Astrocyte (in vitro differentiated cells and primary cell): ENCODE data around the gene CSNK1A1L. TPM values are rescaled to one million over a fixed set of nuclear protein-coding genes. Genes with fewer than 3 reads are reported as not detected.
A peak's percentile ranks its signal among the peaks of the same experiment; 100 is the strongest.

Experiments
- DNase-seq: peaks from one replicate; pipeline ENCODE4 v3.0.0-alpha.2; 2010; ENCODE audit warnings: low read depth
- FAIRE-seq: peaks from 2 replicates; lab custom pipeline; 2011; peaks lifted over from hg19 to GRCh38; lab: Jason Lieb, UNC
- H2AFZ ChIP-seq: 2 replicates; pipeline ENCODE4 v1.6.0; 2012; ENCODE audit warnings: low read depth, low read length, inconsistent platforms
- H3K27ac ChIP-seq: 2 replicates; pipeline ENCODE4 v1.5.1; 2011; ENCODE audit warnings: low read depth, low read length, inconsistent platforms
- H3K27me3 ChIP-seq: 2 replicates; pipeline ENCODE4 v1.6.0; 2011; ENCODE audit warnings: low read length, inconsistent platforms; ENCODE audit not compliant: insufficient read depth
- H3K36me3 ChIP-seq: 2 replicates; pipeline ENCODE4 v1.5.1; 2011; ENCODE audit warnings: low read length, inconsistent platforms; ENCODE audit not compliant: insufficient read depth
- H3K4me1 ChIP-seq: 2 replicates; pipeline ENCODE4 v1.5.1; 2011; ENCODE audit warnings: low read length, inconsistent platforms; ENCODE audit not compliant: insufficient read depth
- H3K4me2 ChIP-seq: 2 replicates; pipeline ENCODE4 v1.6.0; 2012; ENCODE audit warnings: low read length, inconsistent platforms
- H3K4me3 ChIP-seq: 2 replicates; pipeline ENCODE4 v1.5.1; 2011; ENCODE audit warnings: low read depth, mild to moderate bottlenecking, low read length, inconsistent platforms; ENCODE audit not compliant: insufficient read depth
- H3K79me2 ChIP-seq: 2 replicates; pipeline ENCODE4 v1.6.0; 2012; ENCODE audit warnings: mild to moderate bottlenecking, low read length, inconsistent platforms; ENCODE audit not compliant: insufficient read depth
- H3K9ac ChIP-seq: 2 replicates; pipeline ENCODE4 v1.6.0; 2012; ENCODE audit warnings: mild to moderate bottlenecking, low read length, inconsistent platforms
- H3K9me3 ChIP-seq: 2 replicates; pipeline ENCODE4 v1.5.1; 2012; ENCODE audit warnings: low read depth, mild to moderate bottlenecking, low read length, inconsistent platforms; ENCODE audit not compliant: insufficient read depth
- H4K20me1 ChIP-seq: 2 replicates; pipeline ENCODE4 v1.6.0; 2012; ENCODE audit warnings: low read length, inconsistent platforms; ENCODE audit not compliant: insufficient read depth
- H3K27ac Mint-ChIP-seq: one replicate; pipeline ENCODE4 v1.8.0; 2021; ENCODE audit warnings: mild to moderate bottlenecking, mixed read lengths; ENCODE audit not compliant: unreplicated experiment
- H3K27me3 Mint-ChIP-seq: one replicate; pipeline ENCODE4 v1.8.0; 2021; ENCODE audit warnings: low read depth, mixed read lengths; ENCODE audit not compliant: unreplicated experiment
- H3K36me3 Mint-ChIP-seq: one replicate; pipeline ENCODE4 v1.8.0; 2021; ENCODE audit warnings: low read depth, mixed read lengths; ENCODE audit not compliant: unreplicated experiment
- H3K4me1 Mint-ChIP-seq: one replicate; pipeline ENCODE4 v1.8.0; 2021; ENCODE audit warnings: low read depth, mixed read lengths; ENCODE audit not compliant: unreplicated experiment
- H3K4me3 Mint-ChIP-seq: one replicate; pipeline ENCODE4 v1.8.0; 2021; ENCODE audit warnings: mild to moderate bottlenecking, moderate library complexity, mixed read lengths; ENCODE audit not compliant: unreplicated experiment
- H3K9me3 Mint-ChIP-seq: one replicate; pipeline ENCODE4 v1.8.0; 2021; ENCODE audit warnings: mild to moderate bottlenecking, mixed read lengths; ENCODE audit not compliant: unreplicated experiment
- CTCF ChIP-seq: IDR thresholded peaks from 2 replicates; pipeline ENCODE4 v1.5.1; 2011; ENCODE audit warnings: low read depth, mild to moderate bottlenecking, inconsistent platforms, low read length, moderate library complexity; ENCODE audit not compliant: insufficient read depth
- EZH2 ChIP-seq: IDR thresholded peaks from 2 replicates; pipeline ENCODE4 v1.6.1; 2012; ENCODE audit warnings: mild to moderate bottlenecking, low read length, inconsistent platforms; ENCODE audit not compliant: insufficient read depth
- total RNA-seq: library from RNA; stranded (reverse); gene quantifications from 2 replicates; pipeline ENCODE4 v1.2.1, GENCODE V29; 2021

CSNK1A1L gene
- total RNA-seq, 1 donor from 2014 or later = not detected

GRCh38 chr13:37141011-37141410 lies 35.5 kb upstream of the CSNK1A1L start:
- no peaks in the 10 kb centered on the region for H3K36me3 ChIP-seq
- H3K9me3 ChIP-seq = no peaks in the 10 kb centered on the region
- Mint-ChIP-seq H3K27ac (no peak overlapping the region), H3K9me3 (peaks cover 3% of the 10 kb centered on the region), H3K4me3 (no peak overlapping the region), H3K4me1 (peaks cover 8% of the 10 kb centered on the region), H3K36me3 (no peaks in the 10 kb centered on the region), H3K27me3 (no peaks in the 10 kb centered on the region)
- TF ChIP-seq EZH2 = no peak
- TF ChIP-seq CTCF = no peak
- DNase-seq (peak; percentile 88), FAIRE-seq (no peak)
- H3K4me3 ChIP-seq = no peak overlapping the region
- no peak overlapping the region for H2AFZ ChIP-seq
- no peaks in the 10 kb centered on the region for H4K20me1 ChIP-seq
- H3K27me3 ChIP-seq = no peaks in the 10 kb centered on the region
- no peak overlapping the region for H3K9ac ChIP-seq
- H3K4me1 ChIP-seq = peaks cover 16% of the 10 kb centered on the region
- no peaks in the 10 kb centered on the region for H3K79me2 ChIP-seq
- H3K4me2 ChIP-seq = no peak overlapping the region
- no peak overlapping the region for H3K27ac ChIP-seq

GRCh38 chr13:37139356-37139755 lies 33.9 kb upstream of the CSNK1A1L start:
- Histone ChIP-seq H3K4me1 (peaks cover 21% of the 10 kb centered on the region), H3K36me3 (no peaks in the 10 kb centered on the region), H4K20me1 (no peaks in the 10 kb centered on the region), H3K4me2 (no peak overlapping the region), H3K27me3 (no peaks in the 10 kb centered on the region), H3K4me3 (no peak overlapping the region), H3K9ac (no peak overlapping the region), H2AFZ (no peak overlapping the region), H3K27ac (no peak overlapping the region), H3K9me3 (no peaks in the 10 kb centered on the region), H3K79me2 (no peaks in the 10 kb centered on the region)
- Mint-ChIP-seq H3K27ac (no peak overlapping the region), H3K4me3 (no peak overlapping the region), H3K27me3 (no peaks in the 10 kb centered on the region), H3K9me3 (peaks cover 3% of the 10 kb centered on the region), H3K4me1 (peaks cover 21% of the 10 kb centered on the region), H3K36me3 (no peaks in the 10 kb centered on the region)
- DNase-seq (no peak), FAIRE-seq (peak; percentile 67)
- no peak for TF ChIP-seq EZH2
- TF ChIP-seq CTCF = no peak

- no peaks in the 10 kb centered on the region for H3K36me3 Mint-ChIP-seq
Observed at GRCh38 chr13:37138926-37139325, 33.5 kb upstream of the CSNK1A1L start.

More at GRCh38 chr13:37138926-37139325, 33.5 kb upstream of the CSNK1A1L start:
- no peak overlapping the region for H3K27ac Mint-ChIP-seq
- H3K27ac ChIP-seq = no peak overlapping the region
- H3K27me3 ChIP-seq = no peaks in the 10 kb centered on the region
- no peak overlapping the region for H3K4me2 ChIP-seq
- no peak overlapping the region for H3K4me3 Mint-ChIP-seq
- H4K20me1 ChIP-seq = no peaks in the 10 kb centered on the region
- FAIRE-seq (no peak), DNase-seq (no peak)
- no peaks in the 10 kb centered on the region for H3K27me3 Mint-ChIP-seq
- H3K79me2 ChIP-seq = no peaks in the 10 kb centered on the region
- peaks cover 23% of the 10 kb centered on the region for H3K4me1 Mint-ChIP-seq
- H3K36me3 ChIP-seq = no peaks in the 10 kb centered on the region
- no peak overlapping the region for H3K4me3 ChIP-seq
- peaks cover 3% of the 10 kb centered on the region for H3K9me3 Mint-ChIP-seq
- no peak overlapping the region for H2AFZ ChIP-seq
- TF ChIP-seq EZH2 = no peak
- no peak for TF ChIP-seq CTCF
- H3K9me3 ChIP-seq = no peaks in the 10 kb centered on the region
- peaks cover 17% of the 10 kb centered on the region for H3K4me1 ChIP-seq
- H3K9ac ChIP-seq = no peak overlapping the region
